ENCODE data around the gene TRMT61A.
"Not testable (repeated sequence)": the region's sequence is repeated elsewhere in the genome, so short reads cannot be mapped to it uniquely, and the experiment has no call there.

The TRMT61A gene

DNA sequence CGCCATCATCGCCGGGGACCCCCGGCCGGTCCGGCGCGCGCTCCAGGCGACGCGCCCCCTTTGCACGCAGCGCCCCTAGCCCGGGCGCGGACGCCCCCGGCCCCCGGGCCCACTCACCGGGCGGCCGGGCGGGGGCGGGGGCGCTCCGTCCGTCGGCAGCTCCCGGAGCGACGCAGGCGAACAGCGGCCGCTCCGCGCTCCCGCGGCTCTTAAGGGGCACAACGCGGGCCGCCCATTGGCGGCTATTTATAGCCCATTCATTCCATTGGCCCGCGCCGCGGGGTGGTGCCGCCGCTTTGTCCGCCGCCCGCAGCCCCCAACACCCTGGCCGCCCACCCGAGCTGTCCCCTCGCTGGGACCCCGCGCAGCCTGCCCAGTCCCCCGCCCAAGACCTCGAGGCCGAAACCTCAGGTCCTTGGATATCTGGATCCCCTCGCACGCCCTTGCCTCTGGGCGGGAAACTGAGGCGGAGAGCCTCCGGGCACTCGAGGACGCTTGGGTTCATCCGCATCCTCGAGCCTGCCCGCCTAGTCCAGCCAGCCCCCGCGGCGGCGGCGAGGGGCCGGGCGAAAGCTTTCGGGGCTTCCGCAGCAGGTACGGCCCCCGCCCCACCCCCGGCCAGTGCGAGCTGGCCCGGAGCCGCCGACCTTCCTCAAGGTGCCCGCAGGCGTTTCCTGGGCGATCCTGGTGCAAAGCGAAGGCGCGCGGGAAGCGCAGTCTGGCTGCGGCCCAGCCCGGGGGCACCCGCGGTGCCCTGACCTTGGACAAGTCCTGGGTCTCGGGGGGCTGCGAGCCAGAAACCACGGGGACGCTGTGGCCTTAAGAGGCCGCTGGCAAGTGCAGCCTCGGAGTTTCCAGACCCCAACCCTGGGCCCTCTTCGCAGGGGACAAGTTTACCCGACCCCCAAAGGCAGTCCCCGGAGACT is 6.1 kb upstream of the TRMT61A start, which contains the start of gene CKB:
CKB (minus strand) TSS at position 182 of the 926 bp plus-strand sequence. CDS start 337 bp downstream, outside the sequence.
- DNase-seq (ENCODE audit: low read depth in 2 of 2) = no peak

DNA sequence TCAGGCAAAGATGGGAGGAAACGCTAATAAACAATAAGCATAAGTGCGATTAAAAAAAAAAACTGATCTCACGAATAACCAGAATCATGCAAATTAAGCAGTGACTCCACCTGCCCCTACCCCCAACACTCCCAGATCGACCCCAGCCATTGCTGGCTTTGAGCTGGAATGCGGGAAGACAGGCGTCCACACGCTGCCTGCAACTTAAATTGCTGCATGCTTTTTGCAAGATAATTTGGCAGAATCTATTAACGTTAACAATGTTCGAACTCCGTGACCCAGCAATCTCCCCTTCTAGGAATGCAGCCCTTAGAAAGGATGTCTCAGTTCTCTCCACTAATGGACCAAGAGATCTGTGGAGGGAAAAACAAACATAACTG is 5.4 kb upstream of the TRMT61A start:
- no peak for DNase-seq (ENCODE audit: low read depth in 2 of 2)

DNA sequence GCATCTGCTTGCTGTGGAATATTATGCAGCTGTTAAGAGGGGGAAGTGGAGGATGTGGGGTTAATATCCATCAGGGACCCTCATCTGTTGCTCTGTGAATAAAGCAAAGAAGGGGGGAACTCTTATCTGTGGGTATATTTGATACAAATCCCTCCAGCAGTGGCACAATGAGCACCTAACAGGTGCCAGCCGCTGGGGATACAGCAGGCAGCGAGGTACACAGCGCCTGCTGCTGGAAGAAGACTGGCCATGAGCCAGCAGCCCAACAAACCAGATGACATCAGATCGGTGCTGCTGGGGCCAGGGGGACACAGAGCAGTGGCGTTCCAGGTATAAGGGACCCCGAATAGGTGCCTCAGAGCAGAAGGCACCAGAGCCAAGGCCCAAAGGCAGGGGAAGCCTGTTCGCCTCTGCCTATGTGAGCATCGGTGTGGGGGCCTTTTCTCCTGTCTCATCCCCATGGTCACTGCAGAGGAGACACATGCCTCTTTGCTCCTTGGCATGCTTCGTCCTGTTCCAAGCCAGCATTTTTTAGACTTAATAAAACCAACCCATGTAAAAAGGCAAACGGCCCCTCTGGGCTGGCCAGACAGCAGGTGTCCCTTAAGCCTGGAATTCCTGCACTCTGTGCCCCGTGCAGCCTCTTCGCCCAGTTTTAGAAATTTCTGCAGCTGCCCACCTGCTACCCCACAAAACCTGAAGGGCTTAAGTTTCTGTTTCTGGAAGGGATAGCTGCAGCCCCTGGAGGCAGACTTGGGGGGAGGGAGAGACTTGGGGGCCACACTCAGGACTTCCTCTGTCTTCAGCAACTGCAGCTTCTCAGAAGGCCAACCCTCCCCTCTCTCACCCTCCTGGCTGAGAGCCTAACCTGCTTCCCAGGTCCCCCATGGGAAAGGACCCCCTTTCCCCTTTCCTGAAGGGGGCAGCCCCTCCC is 4.7 kb upstream of the TRMT61A start:
- no peak for DNase-seq (ENCODE audit: low read depth in 2 of 2)

DNA sequence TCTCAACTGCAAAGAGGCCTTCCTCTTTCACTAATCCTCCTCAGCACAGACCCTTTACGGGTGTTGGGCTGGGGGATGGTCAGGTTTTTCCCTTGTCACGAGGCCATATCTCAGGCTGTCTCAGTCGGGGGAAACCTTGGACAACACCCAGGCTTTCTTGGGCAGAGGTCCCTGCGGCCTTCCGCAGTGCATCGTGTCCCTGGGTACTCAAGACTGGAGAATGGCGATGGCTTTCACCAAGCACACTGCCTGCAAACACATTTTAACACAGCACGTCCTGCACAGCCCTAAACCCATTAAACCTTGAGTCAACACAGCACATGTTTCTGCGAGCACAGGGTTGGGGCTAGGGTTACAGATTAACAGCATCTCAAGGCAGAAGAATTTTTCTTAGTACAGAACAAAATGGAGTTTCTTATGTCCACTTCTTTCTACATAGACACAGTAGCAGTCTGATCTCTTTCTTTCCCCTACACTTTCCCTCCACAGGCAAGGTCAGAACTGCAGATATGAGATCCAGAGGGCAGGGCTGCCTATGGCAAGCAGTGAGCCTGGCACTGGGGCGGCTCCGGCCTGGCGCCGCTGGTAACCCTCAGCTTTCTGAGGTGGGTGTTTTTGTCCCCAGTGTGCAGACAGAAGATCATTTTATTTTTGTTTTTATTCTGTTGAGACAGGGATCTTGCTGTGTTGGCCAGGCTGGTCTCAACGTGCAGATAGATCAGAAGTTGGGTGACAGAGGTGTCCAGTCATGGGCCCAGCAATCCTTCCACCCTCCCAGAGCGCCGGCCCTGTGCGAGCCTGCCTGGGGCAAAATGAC is 3.4 kb upstream of the TRMT61A start:
- DNase-seq (ENCODE audit: low read depth in 2 of 2) = not testable (repeated sequence)

DNA sequence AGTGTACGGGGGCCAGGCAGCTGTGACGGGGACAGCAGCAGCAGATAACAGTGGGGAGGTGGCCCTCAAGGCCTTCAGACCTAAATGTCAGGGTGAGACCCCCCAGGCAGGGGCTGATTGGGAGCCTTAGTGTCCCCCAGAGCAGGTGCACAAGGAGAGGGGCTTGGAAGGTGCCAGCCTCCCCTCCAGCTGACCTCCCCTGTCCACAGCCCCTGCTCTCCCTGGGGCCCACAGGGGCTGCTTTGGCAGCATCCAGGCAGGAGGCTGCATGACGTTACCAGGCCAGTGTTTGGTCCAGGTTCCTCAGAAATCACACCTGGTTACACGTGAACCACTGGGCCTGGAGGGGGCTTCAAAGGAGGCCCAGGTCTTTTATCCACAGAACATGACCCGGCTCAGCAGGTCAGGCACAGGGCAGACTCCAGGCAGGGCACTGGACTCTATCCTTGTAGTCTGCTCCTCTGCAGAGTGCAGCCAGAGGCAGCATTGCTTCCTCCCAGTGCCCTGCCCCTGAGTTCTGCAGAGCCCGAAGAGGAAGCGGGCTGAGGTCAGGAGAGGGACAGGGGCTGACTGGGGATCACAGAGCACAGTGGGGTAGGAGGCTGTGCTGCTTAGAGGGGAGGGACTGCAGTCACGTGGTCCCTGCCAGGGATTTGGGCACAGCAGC is 2.6 kb upstream of the TRMT61A start:
- DNase-seq (ENCODE audit: low read depth in 2 of 2) = no peak

DNA sequence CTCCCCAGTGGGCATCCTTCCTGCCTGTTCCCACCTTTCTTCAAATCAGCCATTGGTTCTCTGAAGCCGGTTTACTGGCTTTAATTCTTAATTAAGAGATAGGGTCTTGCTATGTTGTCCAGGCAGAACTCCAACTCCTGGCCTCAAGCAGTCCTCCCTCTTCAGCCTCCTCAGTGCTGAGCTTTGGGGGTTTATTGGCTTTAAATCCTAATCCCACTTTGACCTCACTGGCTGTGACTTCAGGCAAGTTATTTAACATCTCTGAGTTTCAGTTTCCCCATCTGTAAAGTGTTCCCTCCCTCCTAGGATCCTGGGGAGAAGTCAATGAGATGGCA is 2.1 kb upstream of the TRMT61A start:
- DNase-seq (ENCODE audit: low read depth in 2 of 2) = no peak

DNA sequence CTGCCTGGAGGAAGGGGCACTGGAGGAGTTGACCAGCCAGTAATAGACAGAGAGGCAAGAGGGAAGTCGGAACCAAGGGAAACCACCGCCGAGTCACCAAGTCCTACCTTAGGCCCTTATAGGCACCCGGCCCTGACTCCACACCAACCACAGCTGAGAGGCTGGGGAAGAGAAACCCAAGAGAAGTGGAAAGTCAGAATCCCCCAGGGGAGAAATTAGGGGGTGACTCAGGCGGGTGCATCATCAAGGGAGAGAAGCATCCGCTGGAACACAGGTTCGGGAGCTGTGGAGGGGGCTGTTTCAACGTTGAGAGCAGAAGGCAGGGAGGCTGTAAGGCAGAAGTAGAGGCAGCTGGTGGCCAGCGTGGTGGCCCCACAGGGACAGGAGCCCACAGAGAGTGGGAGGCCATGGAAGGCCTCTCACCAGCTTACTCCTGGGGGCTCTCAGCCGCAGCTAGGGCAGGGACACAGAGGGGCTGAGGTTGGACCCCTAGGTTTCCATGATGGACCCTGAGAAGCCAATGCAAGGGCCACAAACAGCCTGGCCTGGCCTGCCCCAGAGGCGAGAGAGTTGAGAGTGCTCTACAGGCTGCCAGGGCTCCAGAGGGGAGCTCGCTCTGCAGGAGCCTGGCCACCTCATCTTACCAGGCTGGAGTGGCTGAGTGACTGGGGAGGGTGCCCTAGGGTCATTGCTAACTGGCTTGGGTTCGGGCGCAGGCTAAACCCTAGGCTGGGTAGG is 1.4 kb upstream of the TRMT61A start:
- no peak for DNase-seq (ENCODE audit: low read depth in 2 of 2)

DNA sequence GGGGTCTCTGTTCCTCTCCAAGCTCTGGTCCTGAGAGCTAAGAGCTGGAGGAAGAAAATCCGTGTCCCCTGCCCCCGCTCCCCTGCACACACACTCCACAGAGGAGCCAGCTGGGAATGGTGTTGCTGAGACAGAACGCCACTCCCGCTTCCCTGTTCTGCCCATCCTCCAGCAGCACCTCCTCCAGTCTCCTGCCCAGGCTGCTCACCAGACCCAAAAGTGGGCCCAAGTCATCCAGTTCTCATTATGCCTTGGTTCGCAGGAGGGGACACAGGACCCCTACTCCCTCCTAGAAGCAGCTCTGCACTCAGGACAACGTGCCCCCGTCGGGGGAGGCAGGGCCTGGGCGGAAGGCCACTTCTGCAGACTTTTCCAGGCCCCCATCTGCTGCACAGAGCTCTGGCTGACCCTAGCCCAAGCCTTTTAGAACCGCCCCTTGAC is 830 bp upstream of the TRMT61A start:
- no peak for DNase-seq (ENCODE audit: low read depth in 2 of 2)

DNA sequence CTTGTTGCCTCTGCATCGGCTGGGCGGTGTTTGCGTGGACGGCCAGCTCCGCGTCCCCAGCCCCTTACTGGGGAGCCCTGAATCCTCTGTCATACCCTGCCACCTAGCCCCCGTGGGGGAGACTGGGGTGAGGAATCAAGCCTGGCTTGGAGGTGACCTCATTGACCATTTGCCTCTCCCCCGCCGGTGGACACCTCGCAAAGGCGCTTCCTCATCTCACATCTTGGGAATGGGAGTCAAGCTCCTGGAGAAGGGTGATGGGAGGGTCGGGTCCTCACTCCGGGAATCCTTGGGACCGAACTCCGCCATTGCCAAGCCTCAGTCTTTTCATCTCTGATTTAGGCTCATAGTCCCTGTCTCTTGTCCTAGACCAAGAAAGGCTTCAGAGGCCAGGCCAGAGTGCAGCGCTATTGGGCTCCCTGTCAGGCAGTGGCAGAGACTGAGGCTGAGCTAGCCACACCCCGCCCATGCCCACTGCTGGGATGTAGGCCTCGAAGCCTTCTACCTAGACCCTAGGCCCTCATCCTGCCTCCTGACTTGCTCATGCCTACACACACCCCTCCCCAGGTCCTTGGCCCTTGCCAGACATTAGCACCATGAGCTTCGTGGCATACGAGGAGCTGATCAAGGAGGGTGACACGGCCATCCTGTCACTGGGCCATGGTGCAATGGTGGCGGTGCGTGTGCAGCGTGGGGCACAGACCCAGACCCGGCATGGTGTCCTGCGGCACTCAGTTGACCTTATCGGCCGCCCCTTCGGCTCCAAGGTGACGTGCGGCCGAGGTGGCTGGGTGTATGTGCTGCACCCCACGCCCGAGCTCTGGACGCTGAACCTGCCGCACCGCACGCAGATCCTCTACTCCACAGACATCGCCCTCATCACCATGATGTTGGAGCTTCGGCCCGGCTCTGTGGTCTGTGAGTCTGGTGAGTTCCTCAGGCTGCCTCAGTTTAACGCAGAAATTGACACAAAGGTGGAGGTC is 678 bp downstream of the TRMT61A start:
- no peak for DNase-seq (ENCODE audit: low read depth in 2 of 2)

DNA sequence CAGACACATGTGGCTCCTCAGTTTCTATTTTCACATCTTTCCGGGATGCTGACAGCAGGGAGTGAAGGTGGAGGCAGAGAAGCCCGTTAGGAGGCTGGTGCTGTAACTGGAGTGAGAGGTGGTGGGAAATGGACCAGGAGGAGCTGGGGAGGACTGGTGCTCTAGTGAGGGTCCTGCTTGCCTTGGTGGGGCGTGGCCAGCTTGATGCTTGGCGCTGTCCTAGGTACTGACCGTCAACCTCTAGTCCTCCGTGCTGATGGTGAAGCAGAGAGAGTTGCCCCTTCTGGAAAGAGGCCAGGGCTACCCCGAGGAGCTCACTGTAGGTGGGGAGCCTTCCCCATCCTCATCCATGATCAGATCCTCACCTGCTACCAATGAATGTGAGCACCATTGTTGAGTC is 1.4 kb downstream of the TRMT61A start:
- DNase-seq (ENCODE audit: low read depth in 2 of 2) = no peak

DNA sequence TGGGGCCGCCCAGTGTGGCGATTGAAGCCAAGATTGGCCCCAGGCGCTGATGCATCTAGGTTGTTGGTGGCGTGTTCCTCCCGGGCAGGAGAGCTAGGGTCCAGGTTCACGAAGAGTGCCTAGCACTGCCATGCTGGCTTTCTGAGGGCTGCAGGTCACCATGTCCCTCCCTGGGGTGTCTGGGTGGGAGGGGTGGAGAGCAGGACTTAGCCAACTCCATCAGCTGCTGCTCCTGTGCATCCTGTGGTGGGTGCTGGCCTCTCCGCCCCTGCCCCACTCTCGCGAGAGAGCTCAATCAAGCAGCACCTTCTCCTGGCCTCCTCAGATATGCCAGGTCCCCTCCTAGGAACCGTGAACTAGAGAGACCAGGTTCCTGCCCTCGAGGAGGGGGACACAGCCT is 1.8 kb downstream of the TRMT61A start:
- DNase-seq (ENCODE audit: low read depth in 2 of 2) = no peak

DNA sequence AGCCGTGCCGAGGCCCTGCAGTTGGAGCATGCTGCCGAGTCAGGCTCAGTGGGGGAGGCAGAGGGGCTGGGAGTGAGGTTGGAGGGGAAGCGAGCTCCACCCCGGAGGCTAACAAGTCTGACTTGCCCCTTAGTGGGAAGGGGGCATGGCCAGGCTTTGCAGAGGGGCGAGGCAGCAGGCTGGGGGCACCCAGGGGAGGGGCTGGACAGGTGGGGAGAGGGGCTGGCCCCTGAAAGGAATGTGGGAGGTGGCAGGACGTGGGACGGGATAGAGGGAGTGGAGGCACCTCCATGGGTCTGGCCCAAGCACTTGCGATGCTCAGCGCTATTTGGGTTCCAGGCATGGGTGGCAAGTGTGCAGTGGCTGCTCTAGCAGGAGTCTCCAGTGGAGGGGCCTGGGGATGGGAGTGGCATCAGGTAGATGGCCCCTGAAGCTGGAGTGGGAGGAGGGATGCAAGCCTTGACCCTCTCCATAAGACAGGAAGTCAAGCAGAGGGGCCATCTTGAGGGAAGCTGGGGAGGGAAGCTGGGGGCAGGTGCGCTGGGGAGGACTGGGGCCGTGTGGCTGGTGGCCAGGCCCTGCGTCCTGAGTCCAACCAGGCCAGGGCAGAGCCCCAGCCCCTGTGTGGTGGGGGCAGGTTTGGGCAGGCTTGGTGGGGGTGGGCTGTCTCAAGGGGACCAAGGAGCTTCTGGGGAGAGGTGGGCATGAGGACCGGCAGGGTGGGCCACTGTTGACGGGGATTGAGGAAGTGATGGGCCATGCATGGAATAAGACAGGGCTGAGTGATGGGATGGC is 2.6 kb downstream of the TRMT61A start:
- no peak for DNase-seq (ENCODE audit: low read depth in 2 of 2)

DNA sequence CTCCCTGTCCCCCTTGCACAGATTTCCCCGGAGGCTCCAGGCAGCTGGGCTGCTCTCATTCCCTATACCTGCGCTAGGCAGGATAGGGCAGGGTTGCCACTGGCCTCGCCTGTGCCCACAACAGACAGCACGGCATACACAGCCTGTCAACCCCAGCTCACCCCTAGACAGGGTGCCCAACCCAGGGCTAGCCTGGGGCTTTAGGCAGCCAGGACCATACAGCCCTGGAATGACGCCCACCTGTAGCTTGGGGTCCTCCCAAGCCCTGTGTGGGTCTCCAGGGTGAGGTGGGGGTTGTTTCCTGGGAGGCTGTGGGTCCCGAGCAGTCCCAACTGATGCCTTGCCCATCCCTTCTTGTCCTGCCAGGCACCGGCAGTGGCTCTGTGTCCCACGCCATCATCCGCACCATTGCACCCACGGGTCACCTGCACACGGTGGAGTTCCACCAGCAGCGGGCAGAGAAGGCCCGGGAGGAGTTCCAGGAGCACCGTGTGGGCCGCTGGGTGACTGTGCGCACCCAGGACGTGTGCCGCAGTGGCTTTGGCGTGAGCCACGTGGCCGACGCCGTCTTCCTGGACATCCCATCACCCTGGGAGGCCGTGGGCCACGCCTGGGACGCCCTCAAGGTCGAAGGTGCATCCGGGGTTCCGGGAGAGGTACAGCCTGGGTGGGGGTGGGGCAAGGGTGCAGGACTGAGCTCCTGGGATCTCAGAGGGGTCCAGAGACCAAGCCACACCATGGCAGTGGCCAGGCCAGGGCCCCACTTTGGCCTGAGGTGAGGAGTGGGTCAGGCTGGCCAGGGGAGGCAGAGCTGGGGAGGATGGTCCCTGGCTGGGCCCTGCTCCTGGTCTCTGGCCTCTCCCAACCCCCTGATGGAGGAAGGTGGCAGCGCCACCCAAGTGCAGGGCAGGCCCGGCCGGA is 3.5 kb downstream of the TRMT61A start:
- no peak for DNase-seq (ENCODE audit: low read depth in 2 of 2)

DNA sequence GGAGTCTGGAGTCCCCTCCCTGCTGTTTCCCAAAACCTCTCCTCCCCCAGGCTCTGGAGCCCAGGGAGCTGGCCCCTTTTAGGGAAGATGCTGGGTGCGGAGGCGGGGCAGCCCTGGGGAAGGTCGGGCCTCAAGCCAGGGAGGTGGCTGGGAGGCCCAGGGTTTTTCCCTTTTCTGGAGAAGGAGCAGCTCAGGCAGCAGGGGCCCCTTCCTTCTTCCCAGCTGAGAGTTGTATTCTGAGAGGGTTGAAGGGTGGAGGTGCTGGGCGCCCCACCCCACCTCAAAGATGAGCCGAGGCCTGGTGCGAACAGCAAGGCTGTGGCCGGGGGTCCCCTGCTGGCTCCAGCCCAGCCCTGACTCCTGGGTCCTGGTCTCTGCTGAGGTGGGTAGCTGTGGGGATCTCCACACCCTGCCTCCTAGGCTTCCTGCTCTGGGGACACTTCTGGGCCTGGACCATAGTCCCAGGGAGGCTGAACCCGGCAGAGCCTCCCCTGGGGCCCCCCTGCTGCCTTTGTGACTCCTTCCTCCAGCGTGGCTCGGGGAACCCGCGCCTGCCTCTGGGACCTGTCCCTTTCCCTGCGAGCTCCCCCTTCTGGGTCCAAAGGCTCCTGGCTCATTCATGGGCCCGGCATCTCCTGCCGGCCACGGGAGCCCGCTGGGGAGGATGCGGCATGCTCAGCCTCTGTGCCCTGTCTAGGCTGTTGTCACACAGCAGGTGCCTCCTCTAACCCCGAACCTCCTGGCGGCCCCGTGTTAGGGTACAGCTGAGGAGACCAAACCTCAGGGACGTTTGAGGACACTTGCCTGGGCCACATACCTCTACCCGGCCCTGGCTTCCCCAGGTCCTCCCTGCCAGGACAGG is 4.4 kb downstream of the TRMT61A start:
- DNase-seq (ENCODE audit: low read depth in 2 of 2) = no peak

DNA sequence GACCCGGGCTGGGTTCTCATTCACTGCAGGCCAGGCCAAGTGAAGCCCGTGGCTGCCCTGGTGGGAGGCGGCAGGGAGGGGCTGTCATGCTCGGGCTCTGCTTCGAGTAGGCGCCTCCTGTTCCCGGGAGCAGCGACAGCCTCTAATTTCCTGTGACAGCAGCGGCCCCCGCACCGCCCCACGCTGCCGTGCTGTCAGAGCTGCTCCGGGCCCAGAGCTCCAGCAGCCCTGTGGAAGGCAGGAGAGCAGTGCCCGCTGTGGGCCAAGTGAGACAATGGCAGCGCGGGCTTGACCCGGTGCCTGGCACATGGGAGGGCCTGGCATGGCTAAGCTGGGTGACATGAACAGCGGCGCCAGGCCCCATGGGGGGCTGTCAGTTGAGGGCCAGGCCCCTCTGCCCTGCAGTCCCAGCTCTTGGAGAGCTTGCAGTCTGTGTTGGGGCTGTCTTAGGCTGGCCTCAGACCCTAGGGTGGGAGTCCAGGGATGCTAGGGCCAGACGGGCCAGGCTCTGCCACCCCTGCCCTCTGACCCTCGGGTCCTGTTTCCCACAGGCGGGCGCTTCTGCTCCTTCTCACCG is 5.1 kb downstream of the TRMT61A start:
- DNase-seq (ENCODE audit: low read depth in 2 of 2) = no peak

DNA sequence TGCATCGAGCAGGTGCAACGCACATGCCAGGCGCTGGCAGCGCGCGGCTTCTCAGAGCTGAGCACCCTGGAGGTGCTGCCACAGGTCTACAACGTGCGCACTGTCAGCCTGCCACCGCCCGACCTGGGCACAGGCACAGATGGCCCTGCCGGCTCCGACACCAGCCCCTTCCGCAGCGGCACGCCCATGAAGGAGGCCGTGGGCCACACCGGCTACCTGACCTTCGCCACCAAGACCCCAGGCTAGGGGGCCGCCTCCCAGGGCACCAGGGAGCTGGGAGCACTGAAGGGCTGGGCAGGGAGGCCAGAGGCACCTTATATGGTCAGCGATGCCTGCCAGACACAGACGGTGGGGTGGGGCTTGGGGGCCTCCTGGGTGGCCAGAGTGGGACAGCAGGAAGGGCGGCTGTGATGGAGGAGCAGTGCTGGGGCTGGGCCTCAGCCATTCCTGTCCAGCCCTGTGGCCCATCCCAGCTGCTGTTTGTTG is 5.6 kb downstream of the TRMT61A start:
- DNase-seq (ENCODE audit: low read depth in 2 of 2) = no peak
